ENCODE results near the gene VIT. TPM values are rescaled to one million over a fixed set of nuclear protein-coding genes. Genes with fewer than 3 reads are reported as not detected.

Gene VIT
- total and polyA plus RNA-seq, 7 experiments from 2014 or later = not detected

DNA sequence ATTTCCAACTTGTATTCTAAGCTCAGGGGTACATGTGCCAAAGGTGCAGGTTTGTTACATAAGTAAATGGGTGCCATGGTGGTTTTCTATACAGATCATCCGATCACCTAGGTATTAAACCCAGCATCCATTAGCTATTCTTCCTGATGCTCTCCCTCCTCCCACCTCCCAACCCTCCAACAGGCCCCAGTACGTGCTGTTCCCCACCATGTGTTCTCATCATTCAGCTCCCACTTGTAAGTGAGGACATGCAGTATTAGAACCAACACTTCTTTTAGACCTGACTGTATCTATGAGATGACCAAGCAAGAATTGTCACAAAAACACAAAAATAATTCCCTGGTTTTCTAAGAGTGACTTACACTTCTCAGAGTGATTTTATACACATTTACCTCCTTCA lies 83.0 kb downstream of the VIT start:
- ATAC-seq = no peak
- Mint-ChIP-seq H3K27me3 (peaks cover 0 to 23% (median 5%) of the 10 kb centered on the region in 5 donors), H3K36me3 (no peaks in the 10 kb centered on the region), H3K4me1 (peaks cover 0 to 3% (median 0%) of the 10 kb centered on the region in 7 donors), H3K27ac (no peak overlapping the region), H3K4me3 (no peak overlapping the region), H3K9me3 (no peaks in the 10 kb centered on the region)
- POLR2A ChIA-PET = no interaction called here
- Histone ChIP-seq H3K36me3 (ENCODE audit: control insufficient read depth in 2 of 3, insufficient read depth in 3 of 3, low read length in 3 of 3) (no peaks in the 10 kb centered on the region), H3K27ac (ENCODE audit: low read depth, low read length) (no peak overlapping the region), H3K9me3 (ENCODE audit: control insufficient read depth in 2 of 3, low read length in 3 of 3) (no peaks in the 10 kb centered on the region), H3K4me3 (ENCODE audit: low read length) (no peak overlapping the region), H3K27me3 (ENCODE audit: control insufficient read depth in 2 of 2, insufficient read depth in 2 of 2, low read length in 2 of 2) (no peaks in the 10 kb centered on the region), H3K4me1 (ENCODE audit: control insufficient read depth in 2 of 2, insufficient read depth in 2 of 2, low read length in 2 of 2) (no peaks in the 10 kb centered on the region)
- intact Hi-C loops (cut with micrococcal nuclease) = no loop called here
- no peak for DNase-seq
- CTCF ChIA-PET = interaction anchor here (0.7 to 1.7 kb wide), 4 partner anchors 13 to 1098 kb away, joined by 3 to 9 read pairs (median 3); no protein-coding TSS in a partner anchor

GRCh38 chr2:36780231-36780839 lies 83.8 kb downstream of the VIT start:
- intact Hi-C loops (cut with micrococcal nuclease) = loop anchor here (1.0 to 10.0 kb wide), 7 partner anchors 134 to 1097 kb away; no protein-coding TSS in a partner anchor
- CTCF ChIA-PET = interaction anchor here (0.8 to 1.4 kb wide), 3 partner anchors 11 to 17 kb away, joined by 3 read pairs; no protein-coding TSS in a partner anchor
- H3K36me3 ChIP-seq (ENCODE audit: control insufficient read depth in 2 of 3, insufficient read depth in 3 of 3, low read length in 3 of 3) = no peaks in the 10 kb centered on the region
- H3K27ac Mint-ChIP-seq = no peak overlapping the region
- DNase-seq (peak in 6 of 9 donors; percentile 15 to 51 (median 44)), ATAC-seq (peak; percentile 48)
- H3K4me1 Mint-ChIP-seq = peaks cover 0 to 7% (median 3%) of the 10 kb centered on the region in 7 donors
- H3K4me3 Mint-ChIP-seq = no peak overlapping the region
- H3K27ac ChIP-seq (ENCODE audit: low read depth, low read length) = no peak overlapping the region
- no peaks in the 10 kb centered on the region for H3K9me3 Mint-ChIP-seq
- no peaks in the 10 kb centered on the region for H3K4me1 ChIP-seq (ENCODE audit: control insufficient read depth in 2 of 2, insufficient read depth in 2 of 2, low read length in 2 of 2)
- H3K27me3 Mint-ChIP-seq = peaks cover 0 to 27% (median 5%) of the 10 kb centered on the region in 5 donors
- no peak overlapping the region for H3K4me3 ChIP-seq (ENCODE audit: low read length)
- H3K27me3 ChIP-seq (ENCODE audit: control insufficient read depth in 2 of 2, insufficient read depth in 2 of 2, low read length in 2 of 2) = no peaks in the 10 kb centered on the region
- no peaks in the 10 kb centered on the region for H3K9me3 ChIP-seq (ENCODE audit: control insufficient read depth in 2 of 3, low read length in 3 of 3)
- POLR2A ChIA-PET = no interaction called here
- no peaks in the 10 kb centered on the region for H3K36me3 Mint-ChIP-seq

GRCh38 chr2:36781907-36782720 lies 85.6 kb downstream of the VIT start:
- Mint-ChIP-seq H3K36me3 (no peaks in the 10 kb centered on the region), H3K9me3 (no peaks in the 10 kb centered on the region), H3K4me1 (peaks cover 0 to 8% (median 3%) of the 10 kb centered on the region in 7 donors), H3K27me3 (peaks cover 0 to 28% (median 5%) of the 10 kb centered on the region in 5 donors), H3K27ac (no peak overlapping the region), H3K4me3 (no peak overlapping the region)
- no peaks in the 10 kb centered on the region for H3K9me3 ChIP-seq (ENCODE audit: control insufficient read depth in 2 of 3, low read length in 3 of 3)
- no peaks in the 10 kb centered on the region for H3K27me3 ChIP-seq (ENCODE audit: control insufficient read depth in 2 of 2, insufficient read depth in 2 of 2, low read length in 2 of 2)
- POLR2A ChIA-PET = no interaction called here
- no peak overlapping the region for H3K27ac ChIP-seq (ENCODE audit: low read depth, low read length)
- no peaks in the 10 kb centered on the region for H3K36me3 ChIP-seq (ENCODE audit: control insufficient read depth in 2 of 3, insufficient read depth in 3 of 3, low read length in 3 of 3)
- no peak overlapping the region for H3K4me3 ChIP-seq (ENCODE audit: low read length)
- H3K4me1 ChIP-seq (ENCODE audit: control insufficient read depth in 2 of 2, insufficient read depth in 2 of 2, low read length in 2 of 2) = no peaks in the 10 kb centered on the region
- intact Hi-C loops (cut with micrococcal nuclease) = loop anchor here (5.0 to 10.0 kb wide), 4 partner anchors 133 to 1095 kb away; no protein-coding TSS in a partner anchor
- no peak for ATAC-seq
- CTCF ChIA-PET = interaction anchor here (0.8 to 1.1 kb wide), 2 partner anchors 13 to 25 kb away, joined by 3 read pairs; no protein-coding TSS in a partner anchor
- no peak for DNase-seq

GRCh38 chr2:36783246-36783645 lies 86.7 kb downstream of the VIT start:
- Mint-ChIP-seq H3K27me3 (peaks cover 0 to 31% (median 5%) of the 10 kb centered on the region in 5 donors), H3K4me1 (peaks cover 0 to 8% (median 3%) of the 10 kb centered on the region in 7 donors), H3K4me3 (no peak overlapping the region), H3K9me3 (no peaks in the 10 kb centered on the region), H3K27ac (no peak overlapping the region), H3K36me3 (no peaks in the 10 kb centered on the region)
- H3K36me3 ChIP-seq (ENCODE audit: control insufficient read depth in 2 of 3, insufficient read depth in 3 of 3, low read length in 3 of 3) = no peaks in the 10 kb centered on the region
- ChIA-PET POLR2A (no interaction called here), CTCF (no interaction called here)
- no peak overlapping the region for H3K27ac ChIP-seq (ENCODE audit: low read depth, low read length)
- no peaks in the 10 kb centered on the region for H3K27me3 ChIP-seq (ENCODE audit: control insufficient read depth in 2 of 2, insufficient read depth in 2 of 2, low read length in 2 of 2)
- no peaks in the 10 kb centered on the region for H3K9me3 ChIP-seq (ENCODE audit: control insufficient read depth in 2 of 3, low read length in 3 of 3)
- no peak for ATAC-seq
- intact Hi-C loops (cut with micrococcal nuclease) = loop anchor here (5.0 to 10.0 kb wide), 4 partner anchors 132 to 1094 kb away; no protein-coding TSS in a partner anchor
- H3K4me3 ChIP-seq (ENCODE audit: low read length) = no peak overlapping the region
- no peaks in the 10 kb centered on the region for H3K4me1 ChIP-seq (ENCODE audit: control insufficient read depth in 2 of 2, insufficient read depth in 2 of 2, low read length in 2 of 2)
- DNase-seq = no peak

GRCh38 chr2:36785179-36785795 lies 88.8 kb downstream of the VIT start:
- intact Hi-C loops (cut with micrococcal nuclease) = loop anchor here (1.0 to 10.0 kb wide), 8 partner anchors 130 to 1618 kb away; no protein-coding TSS in a partner anchor
- H3K4me3 Mint-ChIP-seq = no peak overlapping the region
- peak; percentile 23 to 74 (median 61) for DNase-seq
- Histone ChIP-seq H3K27me3 (ENCODE audit: control insufficient read depth in 2 of 2, insufficient read depth in 2 of 2, low read length in 2 of 2) (no peaks in the 10 kb centered on the region), H3K9me3 (ENCODE audit: control insufficient read depth in 2 of 3, low read length in 3 of 3) (no peaks in the 10 kb centered on the region), H3K36me3 (ENCODE audit: control insufficient read depth in 2 of 3, insufficient read depth in 3 of 3, low read length in 3 of 3) (no peaks in the 10 kb centered on the region), H3K27ac (ENCODE audit: low read depth, low read length) (no peak overlapping the region), H3K4me3 (ENCODE audit: low read length) (no peak overlapping the region), H3K4me1 (ENCODE audit: control insufficient read depth in 2 of 2, insufficient read depth in 2 of 2, low read length in 2 of 2) (no peaks in the 10 kb centered on the region)
- H3K27me3 Mint-ChIP-seq = peaks cover 0 to 37% (median 5%) of the 10 kb centered on the region in 5 donors
- peak overlapping the region in 1 of 9 donors; percentile 43 for H3K27ac Mint-ChIP-seq
- ATAC-seq = peak; percentile 85
- H3K36me3 Mint-ChIP-seq = no peaks in the 10 kb centered on the region
- ChIA-PET CTCF (interaction anchor here (0.5 to 2.7 kb wide), 4 partner anchors 9 to 87 kb away, joined by 3 to 9 read pairs (median 3); no protein-coding TSS in a partner anchor), POLR2A (no interaction called here)
- H3K4me1 Mint-ChIP-seq = peaks cover 0 to 15% (median 2%) of the 10 kb centered on the region in 7 donors
- H3K9me3 Mint-ChIP-seq = no peaks in the 10 kb centered on the region

GRCh38 chr2:36789181-36789804 lies 92.8 kb downstream of the VIT start:
- Mint-ChIP-seq H3K4me1 (peaks cover 0 to 23% (median 5%) of the 10 kb centered on the region in 7 donors), H3K27me3 (peaks cover 0 to 18% (median 0%) of the 10 kb centered on the region in 5 donors)
- CTCF ChIA-PET = interaction anchor here (0.6 kb wide), 1 partner anchor 11 kb away, joined by 3 read pairs; no protein-coding TSS in a partner anchor

More at GRCh38 chr2:36789181-36789804, 92.8 kb downstream of the VIT start:
- ATAC-seq = no peak
- Histone ChIP-seq H3K4me3 (ENCODE audit: low read length) (no peak overlapping the region), H3K27ac (ENCODE audit: low read depth, low read length) (no peak overlapping the region), H3K27me3 (ENCODE audit: control insufficient read depth in 2 of 2, insufficient read depth in 2 of 2, low read length in 2 of 2) (no peaks in the 10 kb centered on the region), H3K36me3 (ENCODE audit: control insufficient read depth in 2 of 3, insufficient read depth in 3 of 3, low read length in 3 of 3) (no peaks in the 10 kb centered on the region), H3K9me3 (ENCODE audit: control insufficient read depth in 2 of 3, low read length in 3 of 3) (no peaks in the 10 kb centered on the region), H3K4me1 (ENCODE audit: control insufficient read depth in 2 of 2, insufficient read depth in 2 of 2, low read length in 2 of 2) (no peaks in the 10 kb centered on the region)
- intact Hi-C loops (cut with micrococcal nuclease) = loop anchor here (5.0 to 10.0 kb wide), 5 partner anchors 126 to 1622 kb away; no protein-coding TSS in a partner anchor
- Mint-ChIP-seq H3K9me3 (no peaks in the 10 kb centered on the region), H3K27ac (no peak overlapping the region), H3K4me3 (no peak overlapping the region), H3K36me3 (no peaks in the 10 kb centered on the region)
- POLR2A ChIA-PET = no interaction called here
- DNase-seq = no peak
